Measurements from ENCODE around the gene CDK17. TPM values are rescaled to one million over a fixed set of nuclear protein-coding genes. Genes with fewer than 3 reads are reported as not detected.
"Not testable (repeated sequence)": the region's sequence is repeated elsewhere in the genome, so short reads cannot be mapped to it uniquely, and the experiment has no call there.

The CDK17 gene
- total RNA-seq, 2 donors from 2014 or later: 34.7 to 79.5 TPM

DNA sequence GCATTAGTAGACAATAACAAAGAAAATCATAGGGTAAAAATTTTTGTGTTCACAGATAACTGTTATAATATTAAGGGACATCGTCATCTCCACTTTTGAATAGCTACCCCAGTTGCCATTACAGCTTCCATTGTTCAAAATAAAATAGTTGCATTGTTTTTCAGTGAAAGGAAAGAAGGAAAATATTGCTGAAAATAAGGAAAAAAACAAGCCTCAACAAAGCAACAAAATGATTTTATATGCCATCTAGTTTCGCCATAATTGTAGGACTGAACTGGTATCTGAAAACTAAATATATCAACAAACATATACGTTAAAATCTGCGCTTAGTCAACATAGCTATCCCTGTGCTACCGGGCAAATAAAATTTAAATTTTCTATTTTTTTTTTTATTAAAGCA lies 3.3 kb downstream of the CDK17 start:
- H3K27me3 ChIP-seq (replicated peaks; ENCODE audit: insufficient read depth): no peaks in the 10 kb centered on the region
- no peak for DNase-seq (ENCODE audit: low spot score)
- WGBS: 73% methylated on average over 5 of the region's 5 CpGs
- intact Hi-C loops (cut with DNase I): loop anchor here (5.0 to 10.0 kb wide), 2 partner anchors 52 to 160 kb away; no protein-coding TSS in a partner anchor
- no peak overlapping the region for H3K4me3 ChIP-seq
- TF ChIP-seq POLR2A (IDR thresholded peaks at IDR 0.05): no peak
- no peaks in the 10 kb centered on the region for H3K9me3 ChIP-seq
- no peaks in the 10 kb centered on the region for H3K4me1 ChIP-seq (replicated peaks)
- no peak overlapping the region for H3K27ac ChIP-seq
- H3K36me3 ChIP-seq: no peaks in the 10 kb centered on the region

DNA sequence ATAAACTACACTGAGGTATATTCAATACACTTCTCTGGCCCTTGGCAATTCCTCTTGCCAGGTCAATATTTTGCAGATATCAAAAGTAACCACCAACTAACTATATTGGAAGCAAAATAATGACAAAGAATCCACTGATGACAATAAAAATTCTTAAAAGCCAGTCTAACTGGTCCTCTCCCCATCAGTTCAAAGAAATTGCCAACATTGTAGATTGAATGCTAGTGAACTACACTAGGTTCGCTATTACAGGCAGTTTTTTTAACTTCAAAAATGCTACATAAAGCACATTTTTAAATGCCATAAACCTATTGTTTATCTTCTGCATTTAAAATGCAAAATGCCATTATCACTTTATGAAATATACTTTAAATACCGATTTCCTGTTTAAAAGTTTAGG lies 4.0 kb downstream of the CDK17 start:
- WGBS: 73% methylated on average over 2 of the region's 2 CpGs
- no peaks in the 10 kb centered on the region for H3K4me1 ChIP-seq (replicated peaks)

DNA sequence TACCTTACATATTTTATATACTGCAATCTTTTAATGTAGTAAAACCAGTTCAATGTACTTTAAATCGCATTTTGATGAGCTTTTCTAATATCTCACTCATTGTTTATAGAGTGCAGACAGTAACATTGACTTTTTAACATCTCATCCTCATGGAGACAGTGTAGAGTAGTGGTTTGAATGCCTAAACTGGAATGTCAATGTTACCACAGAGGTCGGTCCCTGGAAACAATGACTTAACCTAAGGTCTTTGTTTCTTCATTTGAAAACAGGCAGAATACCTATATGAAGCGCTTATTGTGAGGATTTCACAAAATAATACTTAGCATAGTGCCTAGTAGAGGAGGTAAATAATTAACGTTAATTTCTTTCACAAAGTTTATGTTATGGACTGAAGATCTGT lies 5.0 kb downstream of the CDK17 start:
- WGBS: 84% methylated on average over 4 of the region's 4 CpGs
- DNase-seq (ENCODE audit: low spot score): no peak
- H3K27ac ChIP-seq: no peak overlapping the region
- no peaks in the 10 kb centered on the region for H3K4me1 ChIP-seq (replicated peaks)
- H3K36me3 ChIP-seq: no peaks in the 10 kb centered on the region
- no peaks in the 10 kb centered on the region for H3K27me3 ChIP-seq (replicated peaks; ENCODE audit: insufficient read depth)
- intact Hi-C loops (cut with DNase I): loop anchor here (5.0 to 10.0 kb wide), 2 partner anchors 50 to 158 kb away; no protein-coding TSS in a partner anchor
- H3K9me3 ChIP-seq: no peaks in the 10 kb centered on the region
- TF ChIP-seq, protein P1, sequence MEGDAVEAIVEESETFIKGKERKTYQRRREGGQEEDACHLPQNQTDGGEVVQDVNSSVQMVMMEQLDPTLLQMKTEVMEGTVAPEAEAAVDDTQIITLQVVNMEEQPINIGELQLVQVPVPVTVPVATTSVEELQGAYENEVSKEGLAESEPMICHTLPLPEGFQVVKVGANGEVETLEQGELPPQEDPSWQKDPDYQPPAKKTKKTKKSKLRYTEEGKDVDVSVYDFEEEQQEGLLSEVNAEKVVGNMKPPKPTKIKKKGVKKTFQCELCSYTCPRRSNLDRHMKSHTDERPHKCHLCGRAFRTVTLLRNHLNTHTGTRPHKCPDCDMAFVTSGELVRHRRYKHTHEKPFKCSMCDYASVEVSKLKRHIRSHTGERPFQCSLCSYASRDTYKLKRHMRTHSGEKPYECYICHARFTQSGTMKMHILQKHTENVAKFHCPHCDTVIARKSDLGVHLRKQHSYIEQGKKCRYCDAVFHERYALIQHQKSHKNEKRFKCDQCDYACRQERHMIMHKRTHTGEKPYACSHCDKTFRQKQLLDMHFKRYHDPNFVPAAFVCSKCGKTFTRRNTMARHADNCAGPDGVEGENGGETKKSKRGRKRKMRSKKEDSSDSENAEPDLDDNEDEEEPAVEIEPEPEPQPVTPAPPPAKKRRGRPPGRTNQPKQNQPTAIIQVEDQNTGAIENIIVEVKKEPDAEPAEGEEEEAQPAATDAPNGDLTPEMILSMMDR (IDR thresholded peaks at IDR 0.05): no peak
- TF ChIP-seq POLR2AphosphoS5 (IDR thresholded peaks at IDR 0.05): no peak
- no peak for TF ChIP-seq POLR2A (IDR thresholded peaks at IDR 0.05)
- H3K4me3 ChIP-seq: no peak overlapping the region

More for the DNA sequence above, 4.0 kb downstream of the CDK17 start:
- intact Hi-C loops (cut with DNase I): loop anchor here (5.0 to 10.0 kb wide), 2 partner anchors 51 to 159 kb away; no protein-coding TSS in a partner anchor
- no peaks in the 10 kb centered on the region for H3K27me3 ChIP-seq (replicated peaks; ENCODE audit: insufficient read depth)
- peak; percentile 59 for TF ChIP-seq POLR2AphosphoS5 (IDR thresholded peaks at IDR 0.05)
- TF ChIP-seq, protein P1 (IDR thresholded peaks at IDR 0.05): peak in 1 of 4 experiments; percentile 7
- no peak for TF ChIP-seq POLR2A (IDR thresholded peaks at IDR 0.05)
- DNase-seq (ENCODE audit: low spot score): peak; percentile 45
- H3K27ac ChIP-seq: no peak overlapping the region
- H3K9me3 ChIP-seq: no peaks in the 10 kb centered on the region
- H3K36me3 ChIP-seq: no peaks in the 10 kb centered on the region
- no peak overlapping the region for H3K4me3 ChIP-seq

DNA sequence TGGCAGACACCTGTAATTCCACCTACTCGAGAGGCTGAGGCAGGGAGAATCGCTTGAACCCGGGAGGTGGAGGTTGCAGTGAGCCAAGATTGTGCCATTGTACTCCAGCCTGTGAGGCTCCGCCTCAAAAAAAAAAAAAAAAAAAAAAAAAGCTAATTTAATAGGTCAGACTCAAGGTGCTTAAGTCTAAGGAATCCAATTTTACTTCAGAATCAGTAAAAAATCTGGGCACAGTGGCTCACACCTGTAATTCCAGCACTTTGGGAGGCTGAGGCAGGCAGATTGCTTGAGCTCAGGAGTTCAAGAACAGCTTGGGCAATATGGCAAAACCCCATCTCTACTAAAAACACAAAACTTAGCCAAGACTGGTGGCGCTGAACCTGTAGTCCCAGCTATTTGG lies 7.0 kb downstream of the CDK17 start:
- 83% methylated on average over 5 of the region's 5 CpGs for WGBS
- H3K36me3 ChIP-seq; H3K27ac ChIP-seq; H3K9me3 ChIP-seq; DNase-seq (ENCODE audit: low spot score); H3K4me3 ChIP-seq; H3K27me3 ChIP-seq (replicated peaks; ENCODE audit: insufficient read depth); H3K4me1 ChIP-seq (replicated peaks): not testable (repeated sequence)
- intact Hi-C loops (cut with DNase I): loop anchor here (10.0 kb wide), 1 partner anchor 48 kb away; no protein-coding TSS in a partner anchor

DNA sequence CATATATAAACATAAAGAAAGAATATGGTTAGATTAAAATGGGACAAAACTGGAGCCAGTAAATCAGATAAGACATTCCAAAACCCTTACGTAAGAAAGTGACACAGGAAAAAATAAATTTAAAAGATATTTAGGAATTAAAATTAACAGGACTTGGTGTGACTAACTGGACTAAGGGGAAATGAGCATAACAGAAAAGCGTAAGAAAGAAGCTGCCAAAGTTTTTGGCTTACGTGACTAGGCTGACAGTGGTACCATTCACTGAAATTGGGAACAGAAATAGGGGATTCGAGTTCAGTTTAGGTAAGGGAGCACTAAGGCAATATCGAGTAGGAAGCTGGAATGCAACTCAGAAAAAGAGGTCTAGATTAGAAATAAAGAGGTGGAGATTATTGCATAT lies 7.8 kb downstream of the CDK17 start:
- Histone ChIP-seq H3K9me3 (no peaks in the 10 kb centered on the region), H3K36me3 (no peaks in the 10 kb centered on the region), H3K4me3 (no peak overlapping the region), H3K27me3 (replicated peaks; ENCODE audit: insufficient read depth) (no peaks in the 10 kb centered on the region), H3K27ac (no peak overlapping the region), H3K4me1 (replicated peaks) (peaks cover 4% of the 10 kb centered on the region)
- WGBS: 67% methylated on average over 5 of the region's 5 CpGs
- TF ChIP-seq POLR2AphosphoS5 (IDR thresholded peaks at IDR 0.05) (no peak), POLR2A (IDR thresholded peaks at IDR 0.05) (no peak)
- TF ChIP-seq, protein P1 (IDR thresholded peaks at IDR 0.05): no peak
- DNase-seq (ENCODE audit: low spot score): no peak
- intact Hi-C loops (cut with DNase I): loop anchor here (10.0 kb wide), 1 partner anchor 48 kb away; no protein-coding TSS in a partner anchor

DNA sequence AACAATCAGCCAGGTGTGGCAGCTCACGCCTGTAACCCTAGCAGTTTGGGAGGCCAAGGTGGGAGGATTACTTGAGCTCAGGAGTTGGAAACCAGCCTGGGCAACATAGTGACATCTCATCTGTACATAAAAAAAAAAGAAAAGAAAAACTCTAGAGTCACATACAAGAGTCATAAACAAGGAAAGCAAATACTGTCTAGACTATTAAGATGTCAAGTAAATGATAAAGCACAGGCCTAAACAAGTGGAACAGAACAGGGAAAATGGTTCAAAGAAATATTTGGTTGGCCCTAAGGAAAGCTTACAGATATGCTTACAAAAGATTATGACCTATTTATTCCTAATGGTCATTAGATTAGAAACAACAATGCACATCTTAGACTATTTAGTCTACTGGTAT lies 12.3 kb downstream of the CDK17 start:
- H3K27ac ChIP-seq: no peak overlapping the region
- peak; percentile 46 for DNase-seq (ENCODE audit: low spot score)
- H3K4me3 ChIP-seq: no peak overlapping the region
- no peaks in the 10 kb centered on the region for H3K27me3 ChIP-seq (replicated peaks; ENCODE audit: insufficient read depth)
- no peaks in the 10 kb centered on the region for H3K36me3 ChIP-seq
- intact Hi-C loops (cut with DNase I): no loop called here
- H3K4me1 ChIP-seq (replicated peaks): peaks cover 4% of the 10 kb centered on the region
- H3K9me3 ChIP-seq: no peaks in the 10 kb centered on the region
- WGBS: 38% methylated on average over 1 of the region's 1 CpG
- TF ChIP-seq POLR2AphosphoS5 (IDR thresholded peaks at IDR 0.05): peak; percentile 81
- TF ChIP-seq, protein P1 (IDR thresholded peaks at IDR 0.05): no peak
- TF ChIP-seq POLR2A (IDR thresholded peaks at IDR 0.05): no peak

Measured in prostate gland (tissue), 2 donors.